Transverse colon (tissue), 4 donors: ENCODE data around the gene TDRD10.

Experiments used
- POLR2A ChIP-seq: fragments of 450-650 bp; IDR thresholded peaks from one replicate; pipeline ENCODE4 v1.6.1; 2016; ENCODE audit warnings: antibody characterized with exemption, mild to moderate bottlenecking, moderate library complexity
- POLR2AphosphoS5 ChIP-seq, 3 donors: sonication (generic); formaldehyde crosslinking; IDR thresholded peaks; one replicate each; pipeline ENCODE4 v1.6.1; 2016; ENCODE audit warnings: antibody characterized with exemption in 3 of 3
- TF ChIP-seq, protein P1 (sequence below), 5 experiments: fragments of 200-600 bp in 3 of 5; fragments of 450-650 bp in 2 of 5; sonication (generic) in 3 of 5; IDR thresholded peaks; 1 replicate in 2 of 5; 2 replicates in 3 of 5; pipeline ENCODE4 v1.5.1; 2016 to 2017; ENCODE audit warnings: antibody characterized with exemption in 5 of 5, inconsistent platforms in 3 of 5, mild to moderate bottlenecking in 2 of 5, moderate library complexity in 1 of 5

DNA sequence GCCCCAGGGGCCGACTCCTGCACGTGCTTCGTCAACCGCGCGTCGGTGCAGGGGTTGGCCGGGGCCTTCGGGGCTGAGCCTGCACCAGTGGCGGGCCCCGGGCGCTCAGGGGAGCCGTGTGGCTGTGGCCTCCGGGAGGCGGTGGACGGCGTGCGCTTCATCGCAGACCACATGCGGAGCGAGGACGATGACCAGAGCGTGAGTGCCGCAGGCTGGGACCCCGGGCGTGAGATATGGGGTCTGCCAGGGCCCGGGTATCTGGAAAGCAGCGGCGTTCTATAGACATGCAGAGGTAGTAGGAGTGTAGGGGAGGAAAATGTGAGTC is 69.9 kb downstream of the TDRD10 start:
- TF ChIP-seq, protein P1, sequence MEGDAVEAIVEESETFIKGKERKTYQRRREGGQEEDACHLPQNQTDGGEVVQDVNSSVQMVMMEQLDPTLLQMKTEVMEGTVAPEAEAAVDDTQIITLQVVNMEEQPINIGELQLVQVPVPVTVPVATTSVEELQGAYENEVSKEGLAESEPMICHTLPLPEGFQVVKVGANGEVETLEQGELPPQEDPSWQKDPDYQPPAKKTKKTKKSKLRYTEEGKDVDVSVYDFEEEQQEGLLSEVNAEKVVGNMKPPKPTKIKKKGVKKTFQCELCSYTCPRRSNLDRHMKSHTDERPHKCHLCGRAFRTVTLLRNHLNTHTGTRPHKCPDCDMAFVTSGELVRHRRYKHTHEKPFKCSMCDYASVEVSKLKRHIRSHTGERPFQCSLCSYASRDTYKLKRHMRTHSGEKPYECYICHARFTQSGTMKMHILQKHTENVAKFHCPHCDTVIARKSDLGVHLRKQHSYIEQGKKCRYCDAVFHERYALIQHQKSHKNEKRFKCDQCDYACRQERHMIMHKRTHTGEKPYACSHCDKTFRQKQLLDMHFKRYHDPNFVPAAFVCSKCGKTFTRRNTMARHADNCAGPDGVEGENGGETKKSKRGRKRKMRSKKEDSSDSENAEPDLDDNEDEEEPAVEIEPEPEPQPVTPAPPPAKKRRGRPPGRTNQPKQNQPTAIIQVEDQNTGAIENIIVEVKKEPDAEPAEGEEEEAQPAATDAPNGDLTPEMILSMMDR (IDR thresholded peaks at IDR 0.05), result no peak
- TF ChIP-seq POLR2A (no peak), POLR2AphosphoS5 (IDR thresholded peaks at IDR 0.05) (no peak)
